Measurements from ENCODE around the gene TMC5.

DNA sequence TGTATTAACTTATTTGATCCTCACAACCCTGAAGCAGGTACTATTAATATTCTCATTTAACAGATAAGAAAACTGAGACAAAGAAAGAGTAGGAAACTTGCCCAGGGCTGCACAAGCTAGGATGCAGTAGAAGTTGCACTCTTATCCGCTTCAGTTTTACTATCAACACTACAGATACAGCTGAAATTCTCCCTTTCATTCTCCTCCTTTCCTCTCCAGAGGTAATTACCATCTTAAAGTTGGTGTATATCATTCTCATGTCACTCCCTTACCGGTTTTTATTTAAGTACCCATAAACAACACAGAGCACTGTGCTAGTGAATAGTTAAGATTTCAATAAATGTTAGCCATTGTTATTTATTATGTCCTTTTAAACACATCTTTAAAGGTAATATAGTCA is 100.7 kb downstream of the TMC5 start:
- TF ChIP-seq POLR2AphosphoS5 (IDR thresholded peaks at IDR 0.05; ENCODE audit: borderline replicate concordance, low read depth, low read length) (no peak), EZH2 (IDR thresholded peaks at IDR 0.05) (no peak)
